Measurements from ENCODE around the gene ST8SIA5.

ST8SIA5 gene

GRCh38 chr18:46770708-46771107 lies 13.9 kb upstream of the ST8SIA5 start:
- TF ChIP-seq CTCF (IDR thresholded peaks at IDR 0.05; ENCODE audit: extremely low read depth, missing control alignments), result no peak

GRCh38 chr18:46768166-46768921 lies 11.5 kb upstream of the ST8SIA5 start:
- no peak for TF ChIP-seq CTCF (IDR thresholded peaks at IDR 0.05; ENCODE audit: extremely low read depth, missing control alignments)
- no peak for DNase-seq (ENCODE audit: low spot score)

More at GRCh38 chr18:46770708-46771107, 13.9 kb upstream of the ST8SIA5 start:
- DNase-seq (ENCODE audit: low spot score), result no peak

GRCh38 chr18:46767217-46767616 lies 10.4 kb upstream of the ST8SIA5 start:
- TF ChIP-seq CTCF (IDR thresholded peaks at IDR 0.05; ENCODE audit: extremely low read depth, missing control alignments), result no peak
- no peak for DNase-seq (ENCODE audit: low spot score)

- no peak for DNase-seq (ENCODE audit: low spot score)
- no peak for TF ChIP-seq CTCF (IDR thresholded peaks at IDR 0.05; ENCODE audit: extremely low read depth, missing control alignments)
These were observed 7.7 kb upstream of the ST8SIA5 start for GRCh38 chr18:46764586-46764985.

- TF ChIP-seq CTCF (IDR thresholded peaks at IDR 0.05; ENCODE audit: extremely low read depth, missing control alignments), result no peak
- no peak for DNase-seq (ENCODE audit: low spot score)
These were observed 4.4 kb upstream of the ST8SIA5 start for GRCh38 chr18:46761059-46761769.

GRCh38 chr18:46759890-46760289 lies 3.0 kb upstream of the ST8SIA5 start:
- no peak for TF ChIP-seq CTCF (IDR thresholded peaks at IDR 0.05; ENCODE audit: extremely low read depth, missing control alignments)
- DNase-seq (ENCODE audit: low spot score), result no peak

- peak; percentile 45 for DNase-seq (ENCODE audit: low spot score)
- TF ChIP-seq CTCF (IDR thresholded peaks at IDR 0.05; ENCODE audit: extremely low read depth, missing control alignments), result no peak
These were observed 761 bp downstream of the ST8SIA5 start for GRCh38 chr18:46756025-46756558.

All from GM20000 (cell line).